Trophoblast cell (in vitro differentiated cells and primary cell): ENCODE measurements around the gene ISX.

Source experiments
- DNase-seq, 2 donors: peaks; one replicate each; pipeline ENCODE4 v3.0.0-alpha.2; 2016
- H2AFZ ChIP-seq: 2 replicates; pipeline ENCODE4 v1.6.1; 2013; ENCODE audit warnings: low read length, moderate library complexity, mild to moderate bottlenecking; ENCODE audit not compliant: insufficient read depth, poor library complexity
- H2AK5ac ChIP-seq: 2 replicates; pipeline ENCODE4 v1.6.1; 2013; ENCODE audit warnings: mild to moderate bottlenecking, low read length
- H2BK120ac ChIP-seq: 2 replicates; pipeline ENCODE4 v1.6.1; 2013; ENCODE audit warnings: low read length, mild to moderate bottlenecking, moderate library complexity; ENCODE audit not compliant: insufficient read depth, poor library complexity
- H2BK12ac ChIP-seq: 2 replicates; pipeline ENCODE4 v1.6.1; 2013; ENCODE audit warnings: mild to moderate bottlenecking, low read length, moderate library complexity
- H2BK5ac ChIP-seq: 2 replicates; pipeline ENCODE4 v1.6.1; 2013; ENCODE audit warnings: low read length, low read depth, moderate library complexity, mild to moderate bottlenecking; ENCODE audit not compliant: poor library complexity
- H3K14ac ChIP-seq: 2 replicates; pipeline ENCODE4 v1.6.1; 2013; ENCODE audit warnings: mild to moderate bottlenecking, low read length
- H3K18ac ChIP-seq: 2 replicates; pipeline ENCODE4 v1.6.1; 2013; ENCODE audit warnings: mild to moderate bottlenecking, low read length
- H3K23ac ChIP-seq: 2 replicates; pipeline ENCODE4 v1.6.1; 2013; ENCODE audit warnings: low read length
- H3K27ac ChIP-seq: 2 replicates; pipeline ENCODE4 v1.5.1; 2013; ENCODE audit warnings: low read depth, mild to moderate bottlenecking, inconsistent platforms, low read length, moderate library complexity
- H3K27me3 ChIP-seq: 2 replicates; pipeline ENCODE4 v1.6.1; 2013; ENCODE audit warnings: inconsistent platforms, mild to moderate bottlenecking, low read length, moderate library complexity; ENCODE audit not compliant: insufficient read depth
- H3K36me3 ChIP-seq, 2 experiments: 1 replicate in 1 of 2; 2 replicates in 1 of 2; pipeline ENCODE4 v1.6.1; 2013; ENCODE audit warnings: low read length in 2 of 2, mild to moderate bottlenecking in 2 of 2, moderate library complexity in 1 of 2; ENCODE audit not compliant: insufficient read depth in 2 of 2, control insufficient read depth in 1 of 2
- H3K4ac ChIP-seq: 2 replicates; pipeline ENCODE4 v1.6.1; 2013; ENCODE audit warnings: low read depth, mild to moderate bottlenecking, low read length, moderate library complexity
- H3K4me1 ChIP-seq, 2 experiments: 1 replicate in 1 of 2; 2 replicates in 1 of 2; pipeline ENCODE4 v1.6.1; 2013; ENCODE audit warnings: low read length in 2 of 2, mild to moderate bottlenecking in 2 of 2, moderate library complexity in 1 of 2; ENCODE audit not compliant: insufficient read depth in 2 of 2, control insufficient read depth in 1 of 2
- H3K4me2 ChIP-seq: 2 replicates; pipeline ENCODE4 v1.6.1; 2013; ENCODE audit warnings: inconsistent platforms, mild to moderate bottlenecking, low read length, moderate library complexity
- H3K4me3 ChIP-seq: 2 replicates; pipeline ENCODE4 v1.5.1; 2013; ENCODE audit warnings: mild to moderate bottlenecking, low read depth, low read length, inconsistent platforms
- H3K79me1 ChIP-seq: one replicate; pipeline ENCODE4 v1.6.1; 2013; ENCODE audit warnings: low read length
- H3K79me2 ChIP-seq: 2 replicates; pipeline ENCODE4 v1.6.1; 2013; ENCODE audit warnings: low read length, mild to moderate bottlenecking; ENCODE audit not compliant: control insufficient read depth, insufficient read depth, poor library complexity
- H3K9ac ChIP-seq: 2 replicates; pipeline ENCODE4 v1.6.1; 2013; ENCODE audit warnings: mild to moderate bottlenecking, low read length
- H3K9me3 ChIP-seq: 2 replicates; pipeline ENCODE4 v1.6.1; 2013; ENCODE audit warnings: low read depth, mild to moderate bottlenecking, control low read depth, inconsistent platforms, low read length; ENCODE audit not compliant: insufficient read depth
- H4K12ac ChIP-seq: 2 replicates; pipeline ENCODE4 v1.6.1; 2013; ENCODE audit warnings: low read depth, mild to moderate bottlenecking, low read length, moderate library complexity
- H4K8ac ChIP-seq: 2 replicates; pipeline ENCODE4 v1.6.1; 2013; ENCODE audit warnings: low read depth, mild to moderate bottlenecking, low read length, moderate library complexity
- H4K91ac ChIP-seq: one replicate; pipeline ENCODE4 v1.6.1; 2013; ENCODE audit warnings: low read depth, mild to moderate bottlenecking, low read length, moderate library complexity
- WGBS: extraction: QIAGEN DNeasy Blood & Tissue Kit; methylation state at CpG from one replicate; pipeline ENCODE4 v1.1.7; 2013; ENCODE audit warnings: missing lambda C conversion rate; ENCODE audit not compliant: insufficient read length, insufficient coverage; ENCODE audit errors: extremely low coverage; 5-methylcytosine and 5-hydroxymethylcytosine counted together

Gene ISX

DNA sequence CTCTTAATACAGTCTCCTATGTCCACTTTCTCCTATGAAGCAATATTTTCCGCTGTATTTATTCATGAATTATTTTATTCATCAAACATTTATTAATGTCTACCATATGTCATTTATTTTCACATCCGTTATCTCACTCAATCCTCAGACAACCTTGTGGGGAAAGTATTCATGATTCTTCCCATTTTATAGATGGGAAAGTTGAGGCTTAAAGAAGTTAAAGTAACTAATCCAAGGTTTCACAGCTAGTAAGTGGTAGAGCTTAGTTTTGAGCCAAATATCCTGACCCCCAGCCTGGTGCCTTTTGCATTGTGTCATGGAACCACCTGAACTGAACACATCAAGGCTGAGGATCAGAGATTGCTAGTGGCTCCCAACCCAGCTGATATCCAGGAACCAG lies 66.6 kb downstream of the ISX start:
- H3K9ac ChIP-seq, result no peak overlapping the region
- H3K79me1 ChIP-seq, result no peaks in the 10 kb centered on the region
- H3K4me2 ChIP-seq, result no peak overlapping the region
- no peak overlapping the region for H2BK12ac ChIP-seq
- H3K14ac ChIP-seq, result no peak overlapping the region
- H3K9me3 ChIP-seq, result no peaks in the 10 kb centered on the region
- H3K27ac ChIP-seq, result no peak overlapping the region
- WGBS, result no CpG with 5 or more reads among the region's 2 CpGs
- H3K79me2 ChIP-seq, result no peaks in the 10 kb centered on the region
- H3K27me3 ChIP-seq, result no peaks in the 10 kb centered on the region
- H3K36me3 ChIP-seq, result no peaks in the 10 kb centered on the region
- H4K91ac ChIP-seq, result no peak overlapping the region
- no peak overlapping the region for H2AFZ ChIP-seq
- H2BK120ac ChIP-seq, result no peak overlapping the region
- H2BK5ac ChIP-seq, result no peak overlapping the region
- no peaks in the 10 kb centered on the region for H3K4me1 ChIP-seq
- no peak overlapping the region for H3K4me3 ChIP-seq
- no peak for DNase-seq
- no peak overlapping the region for H3K23ac ChIP-seq
- H4K8ac ChIP-seq, result no peak overlapping the region
- no peak overlapping the region for H3K18ac ChIP-seq
- H3K4ac ChIP-seq, result no peak overlapping the region
- H2AK5ac ChIP-seq, result no peak overlapping the region
- H4K12ac ChIP-seq, result no peak overlapping the region

DNA sequence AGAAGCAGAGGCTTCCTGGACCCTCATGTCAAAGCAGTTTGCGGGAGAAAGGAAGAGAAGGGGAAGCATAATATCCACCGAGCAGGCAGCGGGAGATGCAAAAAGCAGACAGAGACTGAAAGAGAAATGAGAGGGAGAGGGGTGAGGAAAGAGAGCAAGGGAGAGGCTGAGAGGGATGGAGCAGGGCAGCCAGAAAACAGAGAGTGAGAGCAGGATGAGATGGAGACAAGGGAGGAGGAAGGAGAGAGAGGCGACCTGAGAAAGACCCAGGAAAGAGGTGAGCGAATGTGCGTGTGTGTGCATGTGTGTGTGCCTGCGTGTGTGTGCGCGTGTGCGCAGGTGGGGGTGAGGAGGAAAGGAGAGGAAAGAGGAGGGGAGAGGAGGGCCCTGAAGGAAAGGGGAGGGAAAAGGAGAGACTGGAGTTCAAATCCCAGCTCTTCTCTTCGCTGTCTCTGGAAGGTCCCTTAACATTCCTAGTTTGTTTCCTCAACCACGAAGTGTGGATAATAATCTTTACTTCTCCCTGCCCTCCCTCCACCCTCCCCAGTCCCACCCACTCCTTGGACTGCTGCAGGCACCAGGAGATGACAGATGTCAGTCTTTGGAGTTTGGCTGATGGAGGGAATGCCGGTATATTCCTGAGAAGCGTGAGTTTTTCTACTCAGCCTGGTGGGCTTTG lies 67.9 kb downstream of the ISX start:
- Histone ChIP-seq H3K4ac (no peak overlapping the region), H3K23ac (no peak overlapping the region), H3K36me3 (no peaks in the 10 kb centered on the region), H3K18ac (no peak overlapping the region), H3K79me2 (no peaks in the 10 kb centered on the region), H3K79me1 (no peaks in the 10 kb centered on the region), H2BK120ac (no peak overlapping the region), H3K14ac (no peak overlapping the region), H3K27me3 (no peaks in the 10 kb centered on the region), H2BK5ac (no peak overlapping the region), H3K9ac (no peak overlapping the region), H3K9me3 (no peaks in the 10 kb centered on the region), H2AFZ (no peak overlapping the region), H3K4me1 (no peaks in the 10 kb centered on the region), H4K91ac (no peak overlapping the region), H3K4me2 (no peak overlapping the region), H2BK12ac (no peak overlapping the region), H3K27ac (no peak overlapping the region), H3K4me3 (no peak overlapping the region), H4K8ac (no peak overlapping the region), H4K12ac (no peak overlapping the region), H2AK5ac (no peak overlapping the region)
- no peak for DNase-seq
- WGBS, result no CpG with 5 or more reads among the region's 14 CpGs

DNA sequence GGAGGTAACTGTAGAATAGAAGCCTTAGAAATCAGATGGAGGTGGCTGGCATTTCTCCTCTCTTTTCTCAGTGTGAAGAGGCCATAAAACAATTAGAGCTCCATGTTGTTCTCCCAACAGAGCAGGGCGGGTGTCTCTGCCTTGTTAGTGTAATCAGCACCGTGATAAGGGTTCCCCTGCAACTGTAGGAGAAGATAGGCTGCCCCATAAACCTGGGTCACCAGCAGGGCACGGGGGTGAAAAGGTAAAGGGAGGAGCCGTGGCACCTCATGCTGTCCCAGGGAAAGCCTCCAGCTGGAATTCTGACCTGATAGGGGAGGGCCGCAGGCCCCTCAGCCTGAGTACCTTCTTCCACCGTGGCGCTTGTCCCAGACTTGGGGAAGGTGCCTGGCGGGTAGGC lies 68.7 kb downstream of the ISX start:
- Histone ChIP-seq H3K4me2 (no peak overlapping the region), H3K9ac (no peak overlapping the region), H2AFZ (no peak overlapping the region), H2AK5ac (no peak overlapping the region), H3K79me1 (no peaks in the 10 kb centered on the region), H3K27me3 (no peaks in the 10 kb centered on the region), H3K4ac (no peak overlapping the region), H2BK12ac (no peak overlapping the region), H3K14ac (no peak overlapping the region), H4K91ac (no peak overlapping the region), H4K8ac (no peak overlapping the region), H3K18ac (no peak overlapping the region), H2BK120ac (no peak overlapping the region), H3K4me1 (no peaks in the 10 kb centered on the region), H3K79me2 (no peaks in the 10 kb centered on the region), H3K23ac (no peak overlapping the region), H3K9me3 (no peaks in the 10 kb centered on the region), H3K4me3 (no peak overlapping the region), H2BK5ac (no peak overlapping the region), H4K12ac (no peak overlapping the region), H3K36me3 (no peaks in the 10 kb centered on the region), H3K27ac (no peak overlapping the region)
- WGBS, result no CpG with 5 or more reads among the region's 8 CpGs
- DNase-seq, result no peak

DNA sequence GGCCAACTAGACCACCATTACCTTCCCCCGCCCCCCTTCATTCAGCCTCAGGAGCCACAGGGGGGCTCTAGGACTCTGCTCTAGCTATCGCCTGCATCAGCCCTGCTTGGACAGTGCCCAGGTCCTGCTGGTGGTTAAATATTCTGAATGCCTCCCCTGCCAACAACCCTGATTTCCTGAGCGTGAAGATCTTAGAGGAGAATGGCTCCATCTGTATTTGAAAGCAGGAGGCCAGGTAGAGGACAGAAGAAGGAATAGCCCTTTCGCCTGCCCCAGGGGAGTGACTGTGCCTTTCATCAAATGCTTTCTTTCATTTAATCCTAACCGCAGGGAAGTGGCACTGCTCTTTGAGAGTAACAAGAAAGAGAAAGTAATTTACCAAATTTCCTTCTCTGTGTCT lies 69.2 kb downstream of the ISX start:
- no peak overlapping the region for H4K12ac ChIP-seq
- H3K9me3 ChIP-seq, result no peaks in the 10 kb centered on the region
- no peak overlapping the region for H3K4ac ChIP-seq
- H3K79me1 ChIP-seq, result no peaks in the 10 kb centered on the region
- no peak overlapping the region for H2BK120ac ChIP-seq
- H3K4me3 ChIP-seq, result no peak overlapping the region
- no peak overlapping the region for H2AK5ac ChIP-seq
- no CpG with 5 or more reads among the region's 5 CpGs for WGBS
- H4K8ac ChIP-seq, result no peak overlapping the region
- no peak overlapping the region for H3K18ac ChIP-seq
- no peak overlapping the region for H3K27ac ChIP-seq
- no peak overlapping the region for H2BK12ac ChIP-seq
- no peak overlapping the region for H4K91ac ChIP-seq
- no peaks in the 10 kb centered on the region for H3K36me3 ChIP-seq
- no peak overlapping the region for H3K14ac ChIP-seq
- no peaks in the 10 kb centered on the region for H3K79me2 ChIP-seq
- no peak overlapping the region for H3K4me2 ChIP-seq
- H3K9ac ChIP-seq, result no peak overlapping the region
- H2AFZ ChIP-seq, result no peak overlapping the region
- H3K4me1 ChIP-seq, result no peaks in the 10 kb centered on the region
- H2BK5ac ChIP-seq, result no peak overlapping the region
- no peaks in the 10 kb centered on the region for H3K27me3 ChIP-seq
- no peak overlapping the region for H3K23ac ChIP-seq
- DNase-seq, result no peak
